ENCODE data around the gene ROS1. TPM values are rescaled to one million over a fixed set of nuclear protein-coding genes. Genes with fewer than 3 reads are reported as not detected.
A peak's percentile ranks its signal among the peaks of the same experiment; 100 is the strongest.

Gene ROS1
- total RNA-seq, 1 donor from 2014 or later = 5.3 TPM

- DNase-seq (ENCODE audit: low read depth) = no peak
Observed at GRCh38 chr6:117311726-117312125, 114.0 kb downstream of the ROS1 start.

GRCh38 chr6:117311310-117311709 is 114.4 kb downstream of the ROS1 start:
- no peak for DNase-seq (ENCODE audit: low read depth)

GRCh38 chr6:117309611-117310010 is 116.1 kb downstream of the ROS1 start:
- no peak for DNase-seq (ENCODE audit: low read depth)

GRCh38 chr6:117309069-117309468 is 116.7 kb downstream of the ROS1 start:
- DNase-seq (ENCODE audit: low read depth) = no peak

- DNase-seq (ENCODE audit: low read depth) = no peak
Observed at GRCh38 chr6:117307655-117308054, 118.1 kb downstream of the ROS1 start.

GRCh38 chr6:117306227-117306790 is 119.4 kb downstream of the ROS1 start:
- no peak for DNase-seq (ENCODE audit: low read depth)

- DNase-seq (ENCODE audit: low read depth) = no peak
Observed at GRCh38 chr6:117304446-117304845, 121.3 kb downstream of the ROS1 start.

- peak; percentile 81 for DNase-seq (ENCODE audit: low read depth)
Observed at GRCh38 chr6:117303323-117303722, 122.4 kb downstream of the ROS1 start.

- DNase-seq (ENCODE audit: low read depth) = no peak
Observed at GRCh38 chr6:117298941-117299340, 126.8 kb downstream of the ROS1 start.

- peak; percentile 86 for DNase-seq (ENCODE audit: low read depth)
Observed at GRCh38 chr6:117290173-117290846, 135.4 kb downstream of the ROS1 start.

- DNase-seq (ENCODE audit: low read depth) = peak; percentile 71
Observed at GRCh38 chr6:117288083-117288715, 137.5 kb downstream of the ROS1 start.

GRCh38 chr6:117280922-117281321 is 144.8 kb downstream of the ROS1 start:
- DNase-seq (ENCODE audit: low read depth) = peak; percentile 31

- peak; percentile 34 for DNase-seq (ENCODE audit: low read depth)
Observed at GRCh38 chr6:117276778-117277316, 148.9 kb downstream of the ROS1 start.

GRCh38 chr6:117275711-117276110 is 150.0 kb downstream of the ROS1 start:
- no peak for DNase-seq (ENCODE audit: low read depth)

- DNase-seq (ENCODE audit: low read depth) = no peak
Observed at GRCh38 chr6:117275205-117275604, 150.5 kb downstream of the ROS1 start.

- peak; percentile 91 for DNase-seq (ENCODE audit: low read depth)
Observed at GRCh38 chr6:117272891-117273290, 152.9 kb downstream of the ROS1 start.

- DNase-seq (ENCODE audit: low read depth) = peak; percentile 97
Observed at GRCh38 chr6:117272032-117272866, 153.5 kb downstream of the ROS1 start.

GRCh38 chr6:117270843-117271507 is 154.8 kb downstream of the ROS1 start:
- DNase-seq (ENCODE audit: low read depth) = no peak

- no peak for DNase-seq (ENCODE audit: low read depth)
Observed at GRCh38 chr6:117270055-117270842, 155.5 kb downstream of the ROS1 start.

- no peak for DNase-seq (ENCODE audit: low read depth)
Observed at GRCh38 chr6:117269638-117270054, 156.1 kb downstream of the ROS1 start.
